Adipocyte (in vitro differentiated cells): ENCODE data around the gene HS6ST1.

Experiments used
- DNase-seq: peaks from one replicate; pipeline ENCODE4 v3.0.0-alpha.2; 2015; ENCODE audit warnings: low read depth
- H3K27me3 ChIP-seq: replicated peaks from 2 replicates; pipeline ENCODE4 v1.7.0; 2013; ENCODE audit warnings: mild to moderate bottlenecking, low read length, moderate library complexity; ENCODE audit not compliant: control insufficient read depth, insufficient read depth
- H3K36me3 ChIP-seq: 2 replicates; pipeline ENCODE4 v1.7.0; 2013; ENCODE audit warnings: low read length, mild to moderate bottlenecking, moderate library complexity; ENCODE audit not compliant: control insufficient read depth, insufficient read depth, severe bottlenecking
- H3K4me1 ChIP-seq: 2 replicates; pipeline ENCODE4 v1.7.0; 2013; ENCODE audit warnings: mild to moderate bottlenecking, low read length, moderate library complexity; ENCODE audit not compliant: control insufficient read depth, insufficient read depth
- H3K4me3 ChIP-seq: 2 replicates; pipeline ENCODE4 v1.7.0; 2013; ENCODE audit warnings: mild to moderate bottlenecking, low read length, moderate library complexity
- H3K9ac ChIP-seq: 2 replicates; pipeline ENCODE4 v1.7.0; 2013; ENCODE audit warnings: mild to moderate bottlenecking, low read length, moderate library complexity
- H3K9me3 ChIP-seq: 2 replicates; pipeline ENCODE4 v1.7.0; 2013; ENCODE audit warnings: mild to moderate bottlenecking, low read length, moderate library complexity; ENCODE audit not compliant: control insufficient read depth

Gene HS6ST1

GRCh38 chr2:128280158-128280871, 38.4 kb downstream of the HS6ST1 start:
- Histone ChIP-seq H3K9ac (no peak overlapping the region), H3K36me3 (peaks cover 22% of the 10 kb centered on the region), H3K4me3 (no peak overlapping the region), H3K27me3 (no peaks in the 10 kb centered on the region), H3K9me3 (no peaks in the 10 kb centered on the region), H3K4me1 (peaks cover 12% of the 10 kb centered on the region)
- DNase-seq: no peak

GRCh38 chr2:128279786-128280157, 38.9 kb downstream of the HS6ST1 start:
- Histone ChIP-seq H3K4me1 (peaks cover 12% of the 10 kb centered on the region), H3K9ac (no peak overlapping the region), H3K4me3 (no peak overlapping the region), H3K27me3 (no peaks in the 10 kb centered on the region), H3K9me3 (no peaks in the 10 kb centered on the region), H3K36me3 (peaks cover 23% of the 10 kb centered on the region)
- DNase-seq: no peak

- no peak overlapping the region for H3K4me3 ChIP-seq
- peaks cover 28% of the 10 kb centered on the region for H3K36me3 ChIP-seq
- no peak overlapping the region for H3K9ac ChIP-seq
- peaks cover 12% of the 10 kb centered on the region for H3K4me1 ChIP-seq
- no peaks in the 10 kb centered on the region for H3K27me3 ChIP-seq
- no peak for DNase-seq
- H3K9me3 ChIP-seq: peaks cover 4% of the 10 kb centered on the region
Measured at GRCh38 chr2:128279009-128279408, 39.7 kb downstream of the HS6ST1 start.

GRCh38 chr2:128277961-128278681, 40.5 kb downstream of the HS6ST1 start:
- H3K9ac ChIP-seq: no peak overlapping the region
- no peaks in the 10 kb centered on the region for H3K27me3 ChIP-seq
- peaks cover 12% of the 10 kb centered on the region for H3K4me1 ChIP-seq
- peaks cover 34% of the 10 kb centered on the region for H3K36me3 ChIP-seq
- no peak for DNase-seq
- peaks cover 6% of the 10 kb centered on the region for H3K9me3 ChIP-seq
- H3K4me3 ChIP-seq: no peak overlapping the region

- no peak for DNase-seq
- H3K9me3 ChIP-seq: peaks cover 6% of the 10 kb centered on the region
- peaks cover 11% of the 10 kb centered on the region for H3K4me1 ChIP-seq
- no peaks in the 10 kb centered on the region for H3K27me3 ChIP-seq
- H3K4me3 ChIP-seq: no peak overlapping the region
- H3K36me3 ChIP-seq: peaks cover 34% of the 10 kb centered on the region
- H3K9ac ChIP-seq: no peak overlapping the region
Measured at GRCh38 chr2:128276878-128277675, 41.6 kb downstream of the HS6ST1 start.

GRCh38 chr2:128275498-128276045, 43.1 kb downstream of the HS6ST1 start:
- Histone ChIP-seq H3K9me3 (peaks cover 6% of the 10 kb centered on the region), H3K36me3 (peaks cover 34% of the 10 kb centered on the region), H3K4me3 (no peak overlapping the region), H3K4me1 (no peaks in the 10 kb centered on the region), H3K9ac (no peak overlapping the region), H3K27me3 (no peaks in the 10 kb centered on the region)
- no peak for DNase-seq

- no peak overlapping the region for H3K4me3 ChIP-seq
- H3K9ac ChIP-seq: no peak overlapping the region
- no peaks in the 10 kb centered on the region for H3K27me3 ChIP-seq
- peaks cover 12% of the 10 kb centered on the region for H3K4me1 ChIP-seq
- peaks cover 6% of the 10 kb centered on the region for H3K9me3 ChIP-seq
- no peak for DNase-seq
- peaks cover 34% of the 10 kb centered on the region for H3K36me3 ChIP-seq
Measured at GRCh38 chr2:128274218-128274617, 44.5 kb downstream of the HS6ST1 start.

- H3K27me3 ChIP-seq: no peaks in the 10 kb centered on the region
- H3K9me3 ChIP-seq: peaks cover 6% of the 10 kb centered on the region
- no peak for DNase-seq
- no peak overlapping the region for H3K4me3 ChIP-seq
- peaks cover 13% of the 10 kb centered on the region for H3K4me1 ChIP-seq
- peaks cover 34% of the 10 kb centered on the region for H3K36me3 ChIP-seq
- no peak overlapping the region for H3K9ac ChIP-seq
Measured at GRCh38 chr2:128273469-128274081, 45.1 kb downstream of the HS6ST1 start.

- peaks cover 31% of the 10 kb centered on the region for H3K36me3 ChIP-seq
- H3K9me3 ChIP-seq: peaks cover 6% of the 10 kb centered on the region
- no peak for DNase-seq
- no peak overlapping the region for H3K4me3 ChIP-seq
- no peak overlapping the region for H3K9ac ChIP-seq
- H3K4me1 ChIP-seq: peaks cover 13% of the 10 kb centered on the region
- H3K27me3 ChIP-seq: no peaks in the 10 kb centered on the region
Measured at GRCh38 chr2:128272601-128273468, 45.8 kb downstream of the HS6ST1 start.

- peaks cover 24% of the 10 kb centered on the region for H3K36me3 ChIP-seq
- peaks cover 13% of the 10 kb centered on the region for H3K4me1 ChIP-seq
- no peak overlapping the region for H3K4me3 ChIP-seq
- H3K9ac ChIP-seq: no peak overlapping the region
- H3K9me3 ChIP-seq: peaks cover 6% of the 10 kb centered on the region
- no peak for DNase-seq
- no peaks in the 10 kb centered on the region for H3K27me3 ChIP-seq
Measured at GRCh38 chr2:128271911-128272600, 46.6 kb downstream of the HS6ST1 start.
